Fibroblast of upper back skin (primary cell): ENCODE results near the gene SNX11.

Experiments
- DNase-seq: peaks from one replicate; pipeline ENCODE4 v3.0.0-alpha.2; 2013

The SNX11 gene

GRCh38 chr17:48100591-48101011, 7.0 kb upstream of the SNX11 start:
- DNase-seq, result peak; percentile 61

- peak; percentile 93 for DNase-seq
Observed at GRCh38 chr17:48101012-48101720, 6.4 kb upstream of the SNX11 start, which contains the start of gene CBX1. Gene CBX1 (minus strand): TSS chr17:48101478. CDS start chr17:48077004, 24,474 bp downstream.

GRCh38 chr17:48102043-48102750, 5.4 kb upstream of the SNX11 start:
- no peak for DNase-seq

- DNase-seq, result no peak
Observed at GRCh38 chr17:48102798-48103715, 4.5 kb upstream of the SNX11 start.

GRCh38 chr17:48104440-48104839, 3.1 kb upstream of the SNX11 start:
- no peak for DNase-seq

- no peak for DNase-seq
Observed at GRCh38 chr17:48106802-48107136, 797 bp upstream of the SNX11 start.

GRCh38 chr17:48110761-48111160, 3.2 kb downstream of the SNX11 start:
- DNase-seq, result no peak

GRCh38 chr17:48111937-48112241, 4.3 kb downstream of the SNX11 start:
- DNase-seq, result no peak

- no peak for DNase-seq
Observed at GRCh38 chr17:48113201-48113676, 5.7 kb downstream of the SNX11 start.

- DNase-seq, result no peak
Observed at GRCh38 chr17:48121923-48122664, 14.5 kb downstream of the SNX11 start.

- no peak for DNase-seq
Observed at GRCh38 chr17:48122665-48123045, 15.1 kb downstream of the SNX11 start.

GRCh38 chr17:48123111-48123510, 15.5 kb downstream of the SNX11 start:
- DNase-seq, result no peak

GRCh38 chr17:48123776-48124388, 16.3 kb downstream of the SNX11 start:
- DNase-seq, result no peak

- no peak for DNase-seq
Observed at GRCh38 chr17:48125829-48126531, 18.4 kb downstream of the SNX11 start.

GRCh38 chr17:48126532-48126850, 18.9 kb downstream of the SNX11 start:
- DNase-seq, result no peak

- peak; percentile 31 for DNase-seq
Observed at GRCh38 chr17:48127371-48128051, 19.9 kb downstream of the SNX11 start.

- no peak for DNase-seq
Observed at GRCh38 chr17:48128400-48128799, 20.8 kb downstream of the SNX11 start.

- no peak for DNase-seq
Observed at GRCh38 chr17:48129981-48130380, 22.4 kb downstream of the SNX11 start.

- DNase-seq, result peak; percentile 72
Observed at GRCh38 chr17:48131216-48131824, 23.8 kb downstream of the SNX11 start.

- no peak for DNase-seq
Observed at GRCh38 chr17:48132385-48132784, 24.8 kb downstream of the SNX11 start.
